ENCODE data around the gene AGXT. TPM values are rescaled to one million over a fixed set of nuclear protein-coding genes. Genes with fewer than 3 reads are reported as not detected.

Gene AGXT
- total RNA-seq, 1 experiment from 2014 or later: 0.20 TPM

DNA sequence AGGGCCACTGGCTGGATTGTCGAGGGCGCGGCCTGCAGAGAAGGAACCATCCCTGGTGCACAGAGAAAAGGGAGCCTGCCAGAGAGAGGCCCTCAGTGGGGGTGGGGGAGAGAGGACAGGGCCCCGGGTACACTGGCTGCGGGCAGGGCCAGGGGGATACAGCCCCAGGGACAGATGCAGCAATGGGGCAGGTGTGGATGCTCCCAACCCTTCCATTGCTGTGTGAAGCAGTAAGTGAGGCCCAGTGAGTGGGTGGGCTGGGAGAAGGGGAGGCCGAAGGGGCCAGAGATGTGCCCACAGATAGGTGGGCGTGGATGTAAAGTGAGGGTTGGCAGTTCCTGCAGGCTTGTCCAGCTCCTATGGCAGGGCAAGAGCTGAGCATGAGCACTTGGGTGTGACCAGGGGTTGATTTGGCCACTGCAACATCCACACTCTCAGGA is 7.4 kb downstream of the AGXT start:
- Histone ChIP-seq H3K9me3 (no peaks in the 10 kb centered on the region), H3K4me1 (peaks cover 19% of the 10 kb centered on the region), H3K36me3 (ENCODE audit: control insufficient read depth, insufficient read depth, low read length) (no peaks in the 10 kb centered on the region), H3K4me3 (ENCODE audit: low read depth, low read length) (no peak overlapping the region), H3K27me3 (replicated peaks; ENCODE audit: control insufficient read depth, insufficient read depth, low read length) (no peaks in the 10 kb centered on the region)
- peak in 1 of 2 experiments; percentile 20 for DNase-seq
- ChIA-PET POLR2A (no interaction called here), CTCF (no interaction called here)
- TF ChIP-seq, protein P1, sequence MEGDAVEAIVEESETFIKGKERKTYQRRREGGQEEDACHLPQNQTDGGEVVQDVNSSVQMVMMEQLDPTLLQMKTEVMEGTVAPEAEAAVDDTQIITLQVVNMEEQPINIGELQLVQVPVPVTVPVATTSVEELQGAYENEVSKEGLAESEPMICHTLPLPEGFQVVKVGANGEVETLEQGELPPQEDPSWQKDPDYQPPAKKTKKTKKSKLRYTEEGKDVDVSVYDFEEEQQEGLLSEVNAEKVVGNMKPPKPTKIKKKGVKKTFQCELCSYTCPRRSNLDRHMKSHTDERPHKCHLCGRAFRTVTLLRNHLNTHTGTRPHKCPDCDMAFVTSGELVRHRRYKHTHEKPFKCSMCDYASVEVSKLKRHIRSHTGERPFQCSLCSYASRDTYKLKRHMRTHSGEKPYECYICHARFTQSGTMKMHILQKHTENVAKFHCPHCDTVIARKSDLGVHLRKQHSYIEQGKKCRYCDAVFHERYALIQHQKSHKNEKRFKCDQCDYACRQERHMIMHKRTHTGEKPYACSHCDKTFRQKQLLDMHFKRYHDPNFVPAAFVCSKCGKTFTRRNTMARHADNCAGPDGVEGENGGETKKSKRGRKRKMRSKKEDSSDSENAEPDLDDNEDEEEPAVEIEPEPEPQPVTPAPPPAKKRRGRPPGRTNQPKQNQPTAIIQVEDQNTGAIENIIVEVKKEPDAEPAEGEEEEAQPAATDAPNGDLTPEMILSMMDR (IDR thresholded peaks at IDR 0.05; ENCODE audit: insufficient read depth in 1 of 2, low read depth in 1 of 2, low read length in 1 of 2, severe bottlenecking in 1 of 2, unreplicated experiment in 1 of 2): no peak
- intact Hi-C loops (cut with micrococcal nuclease; ENCODE audit: unreplicated experiment): no loop called here
- Mint-ChIP-seq H3K9me3 (ENCODE audit: unreplicated experiment) (no peaks in the 10 kb centered on the region), H3K36me3 (ENCODE audit: insufficient read depth, unreplicated experiment) (no peaks in the 10 kb centered on the region), H3K4me1 (ENCODE audit: low read depth, unreplicated experiment) (no peaks in the 10 kb centered on the region), H3K4me3 (ENCODE audit: unreplicated experiment) (no peak overlapping the region), H3K27me3 (ENCODE audit: insufficient read depth, unreplicated experiment) (no peaks in the 10 kb centered on the region), H3K27ac (ENCODE audit: unreplicated experiment) (no peak overlapping the region)
- no TSS peak for BruUV-seq (replicated peaks)

DNA sequence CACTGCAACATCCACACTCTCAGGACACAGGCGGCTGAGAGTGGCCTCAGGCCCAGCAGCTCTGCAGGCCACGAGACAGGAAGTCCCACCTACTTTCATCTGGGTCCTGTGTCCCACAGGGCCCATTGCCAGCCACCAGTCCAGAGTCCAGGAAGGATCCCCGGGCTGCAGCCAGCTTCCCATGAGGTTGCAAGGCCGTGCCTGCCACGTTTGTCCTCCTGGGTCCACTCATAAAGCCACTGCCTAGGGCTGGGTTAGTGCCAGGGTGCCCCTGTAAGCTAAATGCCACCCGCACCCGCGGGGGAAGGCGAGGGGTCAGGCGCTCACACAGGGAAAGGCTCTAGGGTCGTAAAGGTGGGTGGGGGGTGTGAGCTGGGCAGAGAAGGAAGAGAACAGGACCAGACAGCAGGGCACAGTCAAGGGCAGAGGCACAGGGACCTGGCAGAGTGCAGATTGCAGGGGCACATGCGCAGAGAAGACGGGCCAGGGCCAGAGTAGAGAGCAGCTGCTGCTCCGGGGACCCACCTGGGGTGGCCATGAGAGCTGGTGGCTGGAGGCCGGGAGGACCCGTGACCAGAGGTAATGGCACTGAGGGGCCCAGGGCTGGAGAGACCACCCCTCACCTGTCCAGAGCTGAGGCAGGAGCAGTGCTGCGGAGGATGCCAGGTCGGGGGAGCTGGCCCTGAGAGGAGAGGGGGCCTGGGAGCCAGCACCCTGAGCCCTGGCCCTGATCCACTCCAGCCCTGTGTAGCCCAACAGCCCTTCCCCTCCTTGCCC is 8.0 kb downstream of the AGXT start:
- DNase-seq: peak in 1 of 2 experiments; percentile 8
- Mint-ChIP-seq H3K9me3 (ENCODE audit: unreplicated experiment) (no peaks in the 10 kb centered on the region), H3K27ac (ENCODE audit: unreplicated experiment) (no peak overlapping the region), H3K36me3 (ENCODE audit: insufficient read depth, unreplicated experiment) (no peaks in the 10 kb centered on the region), H3K4me3 (ENCODE audit: unreplicated experiment) (no peak overlapping the region), H3K4me1 (ENCODE audit: low read depth, unreplicated experiment) (no peaks in the 10 kb centered on the region), H3K27me3 (ENCODE audit: insufficient read depth, unreplicated experiment) (no peaks in the 10 kb centered on the region)
- TF ChIP-seq, protein P1 (IDR thresholded peaks at IDR 0.05; ENCODE audit: insufficient read depth in 1 of 2, low read depth in 1 of 2, low read length in 1 of 2, severe bottlenecking in 1 of 2, unreplicated experiment in 1 of 2): no peak
- BruUV-seq (replicated peaks): no TSS peak
- intact Hi-C loops (cut with micrococcal nuclease; ENCODE audit: unreplicated experiment): no loop called here
- H3K36me3 ChIP-seq (ENCODE audit: control insufficient read depth, insufficient read depth, low read length): no peaks in the 10 kb centered on the region
- H3K4me3 ChIP-seq (ENCODE audit: low read depth, low read length): no peak overlapping the region
- peaks cover 19% of the 10 kb centered on the region for H3K4me1 ChIP-seq
- CTCF ChIA-PET: interaction anchor here (0.9 kb wide), 1 partner anchor 38 kb away, joined by 3 read pairs; no protein-coding TSS in a partner anchor
- no peaks in the 10 kb centered on the region for H3K27me3 ChIP-seq (replicated peaks; ENCODE audit: control insufficient read depth, insufficient read depth, low read length)
- no peaks in the 10 kb centered on the region for H3K9me3 ChIP-seq
- POLR2A ChIA-PET: no interaction called here

DNA sequence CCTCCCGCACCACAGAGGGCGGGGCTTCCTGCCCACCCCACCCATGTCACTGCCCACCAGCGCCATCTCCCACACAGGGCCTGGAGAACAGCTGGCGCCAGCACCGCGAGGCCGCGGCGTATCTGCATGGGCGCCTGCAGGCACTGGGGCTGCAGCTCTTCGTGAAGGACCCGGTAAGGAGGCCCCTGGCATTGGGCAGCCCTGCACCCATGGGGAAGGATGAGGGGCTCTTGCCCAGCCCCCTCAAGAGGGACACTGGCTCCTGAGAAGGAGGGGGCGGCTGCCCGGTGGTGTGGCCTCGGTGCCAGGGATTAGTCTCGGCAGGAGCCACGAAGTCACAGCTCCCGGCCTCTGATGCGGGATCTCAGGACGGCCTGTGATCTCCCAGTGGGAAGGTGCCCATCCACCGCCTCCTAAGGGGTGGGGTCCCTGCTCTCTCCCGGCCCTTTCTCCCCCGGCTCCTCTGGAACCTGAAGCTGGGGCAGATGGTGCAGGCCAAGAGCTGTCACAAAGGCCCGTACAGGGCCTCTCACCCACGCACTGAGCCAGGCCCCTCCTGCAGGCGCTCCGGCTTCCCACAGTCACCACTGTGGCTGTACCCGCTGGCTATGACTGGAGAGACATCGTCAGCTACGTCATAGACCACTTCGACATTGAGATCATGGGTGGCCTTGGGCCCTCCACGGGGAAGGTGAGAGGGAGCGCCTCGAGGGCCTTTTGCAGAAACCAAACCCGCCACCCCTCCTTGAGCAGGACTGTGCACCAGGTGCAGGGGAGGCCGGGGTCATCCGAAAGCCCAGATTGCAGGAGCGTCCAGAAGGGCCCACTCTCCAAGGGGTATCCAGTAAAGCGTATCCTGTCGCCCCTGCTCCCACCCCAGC is 9.1 kb downstream of the AGXT start:
- Histone ChIP-seq H3K27me3 (replicated peaks; ENCODE audit: control insufficient read depth, insufficient read depth, low read length) (no peaks in the 10 kb centered on the region), H3K4me1 (peaks cover 19% of the 10 kb centered on the region), H3K9me3 (no peaks in the 10 kb centered on the region), H3K36me3 (ENCODE audit: control insufficient read depth, insufficient read depth, low read length) (no peaks in the 10 kb centered on the region), H3K4me3 (ENCODE audit: low read depth, low read length) (no peak overlapping the region)
- Mint-ChIP-seq H3K9me3 (ENCODE audit: unreplicated experiment) (no peaks in the 10 kb centered on the region), H3K36me3 (ENCODE audit: insufficient read depth, unreplicated experiment) (no peaks in the 10 kb centered on the region), H3K4me3 (ENCODE audit: unreplicated experiment) (no peak overlapping the region), H3K27me3 (ENCODE audit: insufficient read depth, unreplicated experiment) (no peaks in the 10 kb centered on the region), H3K27ac (ENCODE audit: unreplicated experiment) (no peak overlapping the region), H3K4me1 (ENCODE audit: low read depth, unreplicated experiment) (no peaks in the 10 kb centered on the region)
- TF ChIP-seq, protein P1 (IDR thresholded peaks at IDR 0.05; ENCODE audit: insufficient read depth in 1 of 2, low read depth in 1 of 2, low read length in 1 of 2, severe bottlenecking in 1 of 2, unreplicated experiment in 1 of 2): no peak
- intact Hi-C loops (cut with micrococcal nuclease; ENCODE audit: unreplicated experiment): no loop called here
- peak in 1 of 2 experiments; percentile 14 for DNase-seq
- BruUV-seq (replicated peaks): no TSS peak
- POLR2A ChIA-PET: no interaction called here
- CTCF ChIA-PET: interaction anchor here (0.9 kb wide), 1 partner anchor 37 kb away, joined by 3 read pairs; no protein-coding TSS in a partner anchor

Data from Caco-2 (cell line).